IPS-18a (cell line): ENCODE data around the gene CFHR3.
"Not testable (repeated sequence)": the region's sequence is repeated elsewhere in the genome, so short reads cannot be mapped to it uniquely, and the experiment has no call there.

Experiments
- H3K27ac ChIP-seq: one replicate; pipeline ENCODE4 v1.5.1; 2013; ENCODE audit warnings: low read length
- H3K27me3 ChIP-seq: one replicate; pipeline ENCODE4 v1.6.1; 2013; ENCODE audit warnings: mild to moderate bottlenecking, low read length; ENCODE audit not compliant: control insufficient read depth, insufficient read depth
- H3K36me3 ChIP-seq: one replicate; pipeline ENCODE4 v1.6.1; 2013; ENCODE audit warnings: low read depth, low read length; ENCODE audit not compliant: control insufficient read depth
- H3K4me1 ChIP-seq: one replicate; pipeline ENCODE4 v1.6.1; 2013; ENCODE audit warnings: low read depth, low read length; ENCODE audit not compliant: control insufficient read depth
- H3K4me3 ChIP-seq: one replicate; pipeline ENCODE4 v1.5.1; 2013; ENCODE audit warnings: low read length
- H3K9ac ChIP-seq: one replicate; pipeline ENCODE4 v1.6.1; 2013; ENCODE audit warnings: mild to moderate bottlenecking, low read length, moderate library complexity
- H3K9me3 ChIP-seq: one replicate; pipeline ENCODE4 v1.6.1; 2013; ENCODE audit warnings: low read depth, low read length; ENCODE audit not compliant: control insufficient read depth

CFHR3 gene

DNA sequence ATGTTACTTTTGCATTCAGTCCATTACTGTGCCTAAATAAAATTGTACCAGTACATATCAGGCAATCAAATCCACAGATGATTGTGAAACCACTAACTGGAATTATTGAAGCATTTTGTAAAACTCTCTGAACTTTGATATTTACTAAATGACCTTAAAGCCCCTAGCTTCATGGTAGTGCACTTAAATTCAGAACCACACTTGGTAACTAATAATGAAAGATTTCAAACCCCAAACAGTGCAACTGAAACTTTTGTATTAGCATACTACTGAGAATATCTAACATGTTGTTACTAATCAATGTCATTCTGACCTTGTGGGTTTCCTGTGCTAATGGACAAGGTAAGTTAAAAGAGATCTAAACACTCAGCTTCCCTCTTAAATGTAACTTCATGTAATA lies at the start of gene CFHR3:
Gene CFHR3, plus strand, starts transcription at position 238 of the 400 bp plus-strand sequence. Its CDS starts 47 bp downstream, at position 285.
- Histone ChIP-seq H3K27me3 (no peaks in the 10 kb centered on the region), H3K9me3 (no peaks in the 10 kb centered on the region), H3K36me3 (no peaks in the 10 kb centered on the region), H3K9ac (no peak within 1 kb of the TSS), H3K4me3 (no peak within 1 kb of the TSS), H3K27ac (no peak within 1 kb of the TSS), H3K4me1 (no peaks in the 10 kb centered on the region)

DNA sequence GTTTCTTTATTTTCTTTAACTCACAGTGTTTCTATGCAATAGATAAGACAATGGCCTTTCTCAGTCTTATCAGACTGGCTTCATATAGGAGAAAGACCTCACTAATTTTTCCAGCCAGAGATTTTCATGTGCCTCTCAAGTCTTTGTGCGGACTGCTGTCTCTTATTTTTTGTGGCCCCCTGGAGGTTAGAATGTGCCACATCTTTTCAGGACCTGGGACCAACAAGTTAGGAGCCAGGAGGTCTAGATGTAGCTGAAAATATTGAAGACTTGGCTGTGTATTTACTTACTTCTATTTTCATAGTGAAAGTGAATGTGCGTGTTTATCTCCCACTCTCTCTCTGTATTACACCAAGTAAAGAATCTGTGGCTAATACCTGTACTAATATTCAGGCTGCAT lies 42.1 kb upstream of the CFHR3 start:
- H3K4me1 ChIP-seq = no peaks in the 10 kb centered on the region
- no peaks in the 10 kb centered on the region for H3K9me3 ChIP-seq
- H3K27ac ChIP-seq = no peak overlapping the region
- no peaks in the 10 kb centered on the region for H3K27me3 ChIP-seq
- H3K4me3 ChIP-seq = no peak overlapping the region
- H3K9ac ChIP-seq = no peak overlapping the region
- no peaks in the 10 kb centered on the region for H3K36me3 ChIP-seq

DNA sequence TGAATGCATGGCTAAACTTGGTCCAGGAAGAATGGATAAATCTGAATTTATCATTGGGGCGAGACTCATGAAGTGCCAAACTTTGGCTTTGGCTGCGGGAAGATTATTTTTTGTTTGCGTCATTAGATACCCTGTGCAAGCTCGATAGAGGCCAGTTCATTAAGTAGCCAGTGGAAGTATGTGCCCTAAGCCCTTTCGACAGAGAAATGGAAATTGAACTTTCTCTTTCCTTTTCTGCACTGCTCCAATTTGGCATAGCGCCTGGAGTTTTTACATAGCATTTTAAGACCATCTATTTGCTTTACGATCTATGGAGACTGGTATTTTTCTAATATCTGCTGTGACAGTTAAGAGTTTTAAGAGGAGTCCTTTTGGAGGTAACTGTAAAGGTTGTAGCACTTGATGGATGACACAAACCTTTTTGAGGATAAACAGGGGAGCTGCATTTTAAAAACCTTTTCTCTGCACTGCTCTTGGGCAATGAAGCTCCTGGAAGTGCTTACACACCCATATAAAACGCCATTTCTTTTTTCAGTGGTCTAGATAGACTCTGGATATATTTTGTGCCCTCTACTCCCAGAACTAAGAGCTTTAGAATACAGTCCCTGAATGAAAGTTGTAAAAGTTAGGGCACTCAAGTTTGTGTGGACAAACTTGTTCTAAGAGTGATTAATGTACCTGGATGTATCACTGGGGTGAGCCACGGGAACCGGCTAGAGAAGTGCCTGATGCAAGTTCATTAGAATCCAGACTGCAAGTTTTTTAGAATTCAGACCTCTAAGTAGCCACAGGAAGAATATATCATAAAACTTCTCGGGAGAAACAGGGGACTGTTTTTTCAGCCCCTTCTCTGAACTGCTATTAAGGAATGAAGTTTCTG lies 41.3 kb upstream of the CFHR3 start:
- Histone ChIP-seq H3K36me3 (no peaks in the 10 kb centered on the region), H3K4me1 (no peaks in the 10 kb centered on the region), H3K27me3 (no peaks in the 10 kb centered on the region), H3K9ac (no peak overlapping the region), H3K27ac (no peak overlapping the region), H3K4me3 (no peak overlapping the region), H3K9me3 (no peaks in the 10 kb centered on the region)

DNA sequence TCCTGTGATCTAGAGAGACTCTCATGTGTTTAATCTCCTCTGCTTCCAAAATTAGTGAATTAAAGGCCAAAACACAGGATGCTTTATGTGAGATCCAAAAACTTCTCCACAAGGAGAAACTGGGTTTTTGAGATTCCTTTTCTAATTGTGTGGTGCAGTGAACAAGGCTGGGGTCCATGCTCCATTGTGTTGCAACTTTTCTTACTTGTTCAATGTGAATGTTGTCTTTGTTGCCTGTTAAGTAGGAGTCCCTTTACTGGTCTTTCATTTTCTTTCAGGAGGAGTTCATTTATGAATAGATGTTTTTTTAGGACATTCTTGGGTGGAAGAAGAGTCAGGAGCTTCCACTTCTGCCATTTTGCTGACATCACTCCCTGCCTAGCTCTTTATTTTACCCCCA lies 40.6 kb upstream of the CFHR3 start:
- H3K27me3 ChIP-seq = no peaks in the 10 kb centered on the region
- H3K36me3 ChIP-seq = no peaks in the 10 kb centered on the region
- H3K4me1 ChIP-seq = no peaks in the 10 kb centered on the region
- H3K27ac ChIP-seq = no peak overlapping the region
- no peak overlapping the region for H3K4me3 ChIP-seq
- H3K9me3 ChIP-seq = no peaks in the 10 kb centered on the region
- H3K9ac ChIP-seq = no peak overlapping the region

DNA sequence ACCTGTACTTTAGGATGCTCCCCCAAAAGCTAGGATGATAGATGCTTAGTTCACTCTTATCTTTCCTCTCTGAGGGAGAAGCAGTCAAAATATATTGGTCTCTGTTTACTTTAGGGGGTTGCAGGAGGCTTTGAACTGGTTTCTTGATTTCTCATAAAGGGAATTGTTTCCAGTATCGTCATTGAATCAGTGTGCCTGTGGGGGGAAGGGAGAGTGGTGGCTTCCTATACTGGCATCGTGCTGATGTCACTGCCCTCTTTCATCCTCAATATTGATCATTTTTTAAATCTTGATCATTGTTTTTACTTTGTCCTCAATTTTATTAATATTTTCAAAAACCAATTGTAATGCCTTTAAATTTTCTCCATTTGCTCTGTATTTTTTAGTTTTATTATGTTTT lies 40.2 kb upstream of the CFHR3 start:
- no peak overlapping the region for H3K9ac ChIP-seq
- H3K36me3 ChIP-seq = no peaks in the 10 kb centered on the region
- H3K27ac ChIP-seq = no peak overlapping the region
- no peaks in the 10 kb centered on the region for H3K27me3 ChIP-seq
- H3K9me3 ChIP-seq = peaks cover 2% of the 10 kb centered on the region
- H3K4me3 ChIP-seq = no peak overlapping the region
- H3K4me1 ChIP-seq = no peaks in the 10 kb centered on the region

DNA sequence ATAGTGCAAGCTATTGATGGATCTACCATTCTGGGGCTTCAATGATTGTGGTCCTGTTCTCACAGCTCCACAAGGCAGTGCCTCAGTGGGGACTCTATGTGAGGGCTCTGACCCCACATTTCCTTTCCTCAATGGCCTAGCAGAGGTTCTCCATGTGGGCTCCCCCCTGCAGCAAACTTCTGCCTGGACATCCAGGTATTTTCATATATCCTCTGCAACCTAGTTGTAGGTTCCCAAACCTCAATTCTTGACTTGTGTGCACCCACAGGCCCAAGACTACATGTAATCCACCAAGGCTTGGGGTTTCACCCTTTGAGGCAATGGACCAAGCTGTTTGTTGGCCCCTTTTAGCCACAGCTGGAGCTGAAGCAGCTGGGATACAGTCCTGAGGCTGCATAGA lies 35.9 kb upstream of the CFHR3 start:
- peaks cover 6% of the 10 kb centered on the region for H3K9me3 ChIP-seq

DNA sequence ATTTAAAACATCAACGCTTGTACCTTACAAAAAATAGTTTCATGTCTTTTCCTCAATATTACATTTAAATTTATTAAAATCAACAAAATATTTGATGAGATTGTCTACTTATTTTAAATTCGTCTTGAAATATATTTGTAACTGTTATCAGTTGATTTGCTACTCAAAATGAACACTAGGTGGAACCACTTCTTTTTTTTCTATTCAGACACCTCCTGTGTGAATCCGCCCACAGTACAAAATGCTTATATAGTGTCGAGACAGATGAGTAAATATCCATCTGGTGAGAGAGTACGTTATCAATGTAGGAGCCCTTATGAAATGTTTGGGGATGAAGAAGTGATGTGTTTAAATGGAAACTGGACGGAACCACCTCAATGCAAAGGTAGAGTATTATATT lies 31.4 kb upstream of the CFHR3 start:
- not testable (repeated sequence) for H3K9ac ChIP-seq, H3K27me3 ChIP-seq, H3K27ac ChIP-seq, H3K36me3 ChIP-seq, H3K4me3 ChIP-seq, H3K9me3 ChIP-seq, H3K4me1 ChIP-seq

More for the DNA sequence above, 35.9 kb upstream of the CFHR3 start:
- Histone ChIP-seq H3K36me3 (no peaks in the 10 kb centered on the region), H3K4me1 (no peaks in the 10 kb centered on the region), H3K27me3 (no peaks in the 10 kb centered on the region), H3K27ac (no peak overlapping the region), H3K9ac (no peak overlapping the region), H3K4me3 (no peak overlapping the region)

DNA sequence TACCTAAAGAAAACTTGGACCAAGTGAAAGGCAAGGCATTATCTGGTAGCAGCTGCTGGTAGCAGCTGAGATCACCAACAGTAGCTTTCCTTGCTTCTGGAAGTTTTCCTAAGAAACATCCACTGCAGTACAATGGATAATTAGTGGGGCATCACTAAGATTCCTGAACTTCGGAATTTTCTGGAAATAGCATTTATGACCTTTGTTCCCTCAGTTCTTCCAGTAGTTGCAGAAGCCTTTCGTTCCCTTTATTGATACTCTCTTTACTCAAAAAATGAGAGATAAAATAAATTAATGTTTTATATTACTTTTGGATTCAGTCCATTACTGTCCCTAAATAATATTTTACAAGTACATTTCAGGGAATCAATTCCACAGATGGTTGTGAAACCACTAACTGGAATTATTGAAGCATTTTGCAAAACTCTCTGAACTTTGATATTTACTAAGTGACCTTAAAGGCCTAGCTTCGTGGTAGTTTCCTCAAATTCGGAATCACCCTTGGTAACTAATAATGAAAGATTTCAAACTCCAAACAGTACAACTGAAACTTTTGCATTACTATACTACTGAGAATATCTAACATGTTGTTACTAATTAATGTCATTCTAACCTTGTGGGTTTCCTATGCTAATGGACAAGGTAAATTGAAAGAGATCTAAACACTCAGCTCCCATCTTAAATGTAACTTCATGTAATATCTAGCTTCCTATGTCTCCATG lies 9.5 kb upstream of the CFHR3 start:
- H3K9me3 ChIP-seq, H3K27me3 ChIP-seq, H3K36me3 ChIP-seq, H3K4me3 ChIP-seq, H3K27ac ChIP-seq, H3K4me1 ChIP-seq, H3K9ac ChIP-seq: not testable (repeated sequence)

DNA sequence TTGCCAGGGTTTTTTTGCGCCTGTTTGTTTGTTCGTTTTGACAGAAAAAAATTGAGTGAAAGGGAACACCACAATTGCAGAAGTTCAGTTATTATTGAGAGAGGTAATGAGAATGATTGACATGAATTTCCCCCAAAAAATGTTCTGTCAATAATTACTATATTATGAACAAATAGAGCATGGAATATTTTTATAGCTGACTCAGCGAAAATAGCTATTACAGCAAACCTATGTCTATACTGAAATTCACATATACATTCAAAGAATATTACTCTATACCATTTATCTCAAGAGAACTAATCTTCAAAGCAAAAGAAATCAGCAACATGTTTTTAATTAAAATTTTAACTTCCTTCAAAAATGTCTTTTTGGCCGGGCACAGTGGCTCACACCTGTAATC lies 4.8 kb upstream of the CFHR3 start:
- H3K9me3 ChIP-seq, H3K36me3 ChIP-seq, H3K9ac ChIP-seq, H3K4me1 ChIP-seq, H3K4me3 ChIP-seq, H3K27ac ChIP-seq, H3K27me3 ChIP-seq: not testable (repeated sequence)

DNA sequence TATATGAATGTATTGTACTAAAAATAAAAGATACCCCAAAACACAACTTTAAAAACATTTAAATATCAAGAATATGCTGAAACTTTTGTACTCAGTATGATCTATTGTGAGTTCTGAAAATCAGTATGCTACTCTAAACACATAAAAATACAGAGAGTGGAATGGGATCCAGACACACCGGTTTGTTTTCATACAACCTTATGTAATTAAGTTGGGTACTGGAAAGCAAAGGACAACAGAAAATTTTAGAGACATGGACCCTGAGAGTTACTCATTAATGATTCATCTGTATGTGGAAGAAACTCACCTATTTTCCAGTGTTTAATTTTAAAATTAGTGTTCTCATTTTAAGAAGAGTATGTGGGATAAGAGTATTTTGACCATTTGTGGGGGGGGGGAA lies 927 bp upstream of the CFHR3 start:
- no peak overlapping the region for H3K4me3 ChIP-seq
- no peaks in the 10 kb centered on the region for H3K27me3 ChIP-seq
- H3K27ac ChIP-seq = no peak overlapping the region
- no peaks in the 10 kb centered on the region for H3K36me3 ChIP-seq
- H3K9ac ChIP-seq = no peak overlapping the region
- no peaks in the 10 kb centered on the region for H3K9me3 ChIP-seq
- H3K4me1 ChIP-seq = no peaks in the 10 kb centered on the region

DNA sequence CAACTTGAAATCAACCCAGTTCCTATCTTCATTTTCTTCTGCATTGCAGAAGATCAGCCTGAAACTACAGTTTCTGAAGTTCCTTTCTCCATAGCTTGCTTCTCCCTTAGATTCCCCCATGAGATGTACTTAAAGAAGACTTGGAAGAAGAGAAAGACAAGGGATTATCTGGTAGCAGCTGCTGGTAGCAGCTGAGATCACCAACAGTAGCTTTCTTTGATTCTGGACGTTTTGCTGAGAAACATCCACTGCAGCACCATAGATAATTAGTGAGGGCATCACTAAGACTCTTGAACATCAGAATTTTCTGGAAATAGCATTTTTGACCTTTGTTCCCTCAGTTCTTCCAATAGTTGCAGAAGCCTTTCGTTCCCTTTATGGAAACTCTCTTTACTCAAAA lies 465 bp upstream of the CFHR3 start:
- no peak overlapping the region for H3K27ac ChIP-seq
- no peaks in the 10 kb centered on the region for H3K36me3 ChIP-seq
- H3K4me3 ChIP-seq = no peak overlapping the region
- H3K9ac ChIP-seq = no peak overlapping the region
- no peaks in the 10 kb centered on the region for H3K4me1 ChIP-seq
- H3K9me3 ChIP-seq = no peaks in the 10 kb centered on the region
- H3K27me3 ChIP-seq = no peaks in the 10 kb centered on the region

DNA sequence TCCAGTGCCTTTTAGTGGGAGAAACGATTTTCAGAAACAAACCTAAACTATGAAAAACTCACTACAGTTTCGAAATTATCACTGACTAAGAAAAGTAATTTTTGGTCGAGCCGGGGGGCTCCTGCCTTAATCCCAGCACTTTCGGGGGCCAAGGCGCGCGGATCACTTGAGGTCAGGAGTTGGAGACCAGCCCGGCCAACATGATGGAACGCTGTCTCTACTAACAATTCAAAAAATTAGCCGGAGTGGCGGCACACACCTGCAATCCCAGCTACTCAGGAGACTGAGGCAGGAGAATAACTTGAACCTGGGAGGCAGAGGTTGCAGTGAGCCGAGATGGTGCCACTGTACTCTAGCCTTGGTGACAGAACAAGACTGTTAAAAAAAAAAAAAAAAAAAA lies 3.0 kb downstream of the CFHR3 start:
- H3K9me3 ChIP-seq = no peaks in the 10 kb centered on the region
- no peaks in the 10 kb centered on the region for H3K36me3 ChIP-seq
- no peak overlapping the region for H3K4me3 ChIP-seq
- no peaks in the 10 kb centered on the region for H3K27me3 ChIP-seq
- no peaks in the 10 kb centered on the region for H3K4me1 ChIP-seq
- no peak overlapping the region for H3K9ac ChIP-seq
- H3K27ac ChIP-seq = no peak overlapping the region
